NCI-H82 (cell line): Measurements from ENCODE around the gene RBM20.
A peak's percentile ranks its signal among the peaks of the same experiment; 100 is the strongest.
"Not testable (repeated sequence)": the region's sequence is repeated elsewhere in the genome, so short reads cannot be mapped to it uniquely, and the experiment has no call there.

ENCODE experiments used
- DNase-seq: peaks from one replicate; lab custom pipeline; 2025; lab: John Stamatoyannopoulos, UW

The RBM20 gene

DNA sequence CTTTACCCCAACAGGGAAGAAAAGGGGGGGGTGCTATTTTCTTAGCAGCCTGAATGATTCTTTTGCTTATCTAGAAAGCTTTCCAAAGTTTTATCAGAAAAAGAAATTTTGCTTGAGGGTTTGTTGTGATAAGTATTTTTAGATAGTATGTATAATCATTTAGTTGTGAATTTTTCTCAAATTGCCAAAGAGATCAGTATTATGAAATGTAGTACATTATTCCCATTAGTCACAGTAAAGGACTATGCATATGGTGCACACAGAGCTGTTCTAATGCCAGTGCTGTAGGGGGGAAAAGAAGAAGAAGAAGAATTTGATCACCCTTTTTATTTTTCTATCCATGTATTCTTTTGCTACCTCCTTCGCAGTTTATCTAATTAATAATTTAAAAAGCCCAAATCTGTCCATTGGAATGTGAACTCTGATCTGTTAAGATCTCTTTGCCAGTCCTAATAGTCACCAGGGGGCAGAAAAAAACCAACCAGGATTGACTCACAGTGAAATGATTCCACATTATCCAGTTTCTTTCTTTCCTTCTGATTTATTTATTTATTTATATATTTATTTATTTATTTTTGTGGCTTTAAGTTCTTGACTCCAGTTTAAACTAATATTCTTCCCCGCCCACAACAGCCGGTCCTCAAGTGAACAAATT is 4.7 kb downstream of the RBM20 start:
- no peak for DNase-seq

DNA sequence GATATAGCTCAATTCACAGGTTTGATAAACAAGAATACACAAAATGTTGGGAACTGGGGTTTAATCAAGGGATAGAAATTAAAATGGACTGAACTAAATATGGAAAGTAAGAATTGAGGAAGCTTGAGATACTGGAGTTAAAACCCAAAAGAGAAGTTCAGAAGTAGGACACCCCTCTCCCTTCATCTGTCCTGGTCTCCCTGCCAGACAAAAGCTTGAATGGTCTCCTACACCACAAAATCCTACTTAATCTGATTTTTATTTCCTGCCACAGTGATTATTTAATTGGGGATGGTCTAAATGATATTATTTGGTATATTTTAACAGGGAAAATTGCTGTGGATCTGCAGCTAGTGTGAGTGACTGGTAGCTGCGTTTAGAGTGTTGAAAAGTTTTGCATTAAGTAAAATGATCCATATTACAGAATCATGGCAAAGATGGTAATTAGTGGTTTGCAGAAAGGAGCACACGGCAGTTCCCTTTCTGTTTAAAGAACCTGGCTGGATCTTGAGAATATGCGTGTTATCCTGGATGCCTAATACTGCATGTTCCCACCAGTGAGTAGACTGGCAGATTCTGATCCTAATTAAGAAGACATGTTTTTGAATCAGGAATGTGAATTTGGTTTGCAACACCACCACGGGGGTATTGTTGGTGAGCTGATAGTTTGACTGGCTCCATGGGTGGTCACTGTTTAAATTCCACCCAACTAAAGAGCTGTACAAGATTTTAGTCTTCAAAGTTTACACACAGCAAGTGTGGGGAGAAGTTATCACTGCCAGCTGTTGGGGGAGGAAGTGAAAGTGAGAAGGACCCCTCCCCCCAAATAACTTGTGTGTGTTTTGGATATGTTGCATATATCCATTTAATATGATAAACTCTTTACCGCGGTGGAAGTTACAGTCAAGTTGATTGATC is 5.5 kb downstream of the RBM20 start:
- no peak for DNase-seq

DNA sequence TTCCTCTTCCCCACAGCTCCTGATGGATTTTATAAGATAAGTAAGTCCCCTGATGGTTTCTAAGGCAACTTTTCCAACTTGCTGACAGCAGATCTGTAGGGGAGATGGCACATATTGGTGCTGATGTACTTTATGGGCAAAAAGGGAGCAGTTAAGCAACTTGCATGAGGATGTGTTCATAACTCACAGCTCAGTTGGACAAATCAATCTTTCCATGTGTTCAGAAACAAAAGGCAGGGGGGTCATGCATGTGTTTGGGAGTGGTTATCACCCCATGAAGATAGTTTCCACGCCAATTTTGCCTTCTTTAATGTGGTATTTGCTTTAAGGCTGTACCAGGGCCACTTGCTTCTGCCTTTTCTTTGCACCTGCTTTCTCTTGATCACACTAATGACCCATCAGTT is 6.1 kb downstream of the RBM20 start:
- no peak for DNase-seq

DNA sequence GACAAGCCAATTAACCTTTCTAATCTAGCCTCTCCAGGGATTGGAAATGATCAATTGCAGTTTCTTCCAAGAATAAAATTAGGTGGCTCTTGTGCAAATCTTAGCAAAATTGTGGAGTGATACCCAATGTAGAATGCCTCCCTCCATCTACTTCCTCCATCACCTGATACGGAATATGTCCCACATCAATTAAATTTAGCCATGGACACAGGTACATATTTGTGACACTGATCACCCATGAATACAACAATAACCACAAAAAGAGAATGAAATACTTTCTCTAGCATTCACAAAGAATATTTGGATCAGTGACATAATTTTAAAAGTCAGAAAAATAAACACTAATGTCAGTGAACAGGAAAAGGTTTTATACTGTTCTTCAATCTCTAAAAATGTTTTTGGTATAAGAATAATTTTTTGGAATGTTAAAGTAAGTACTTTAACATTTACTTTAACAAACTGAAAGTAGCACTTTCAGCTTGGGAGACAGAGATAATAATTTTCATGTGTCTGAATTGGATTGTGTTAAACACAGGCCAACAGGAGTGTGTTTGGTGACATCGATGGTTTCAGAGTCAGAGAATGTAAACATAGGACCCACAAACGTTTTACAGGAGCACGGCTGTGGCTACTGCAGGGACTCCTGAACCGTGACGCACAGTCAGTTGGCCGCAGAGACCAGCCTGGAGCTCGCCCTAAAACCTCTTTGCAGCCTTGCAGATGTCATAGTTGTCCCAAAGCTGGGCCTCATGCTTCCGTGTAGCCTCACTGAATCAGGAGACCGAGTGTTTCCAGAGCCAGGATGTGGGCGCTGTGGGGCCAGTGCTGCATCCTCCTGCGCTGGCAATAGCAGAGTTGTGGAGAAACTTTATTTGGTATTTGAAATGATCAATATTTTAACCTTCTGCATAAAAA is 7.2 kb downstream of the RBM20 start:
- peak; percentile 56 for DNase-seq

GRCh38 chr10:110652475-110653118 is 8.5 kb downstream of the RBM20 start:
- no peak for DNase-seq

DNA sequence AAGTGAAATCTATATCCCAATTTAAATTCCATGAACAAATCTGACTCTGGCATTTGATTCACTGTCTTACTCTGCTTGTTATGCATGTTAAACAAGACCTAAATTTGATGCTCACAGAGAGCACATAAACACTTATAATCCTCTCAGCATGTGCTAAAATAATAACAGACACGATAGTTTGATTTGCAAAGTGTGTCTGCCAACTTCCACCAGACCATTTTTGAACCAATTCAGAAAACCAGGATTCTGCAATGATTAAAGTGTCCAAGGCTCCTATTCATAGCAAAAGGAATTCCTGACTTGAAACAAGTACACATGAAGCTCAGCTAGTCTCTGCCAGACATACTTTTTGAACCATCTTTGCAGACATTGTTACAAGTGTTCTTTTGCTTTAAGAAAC is 11.2 kb downstream of the RBM20 start:
- no peak for DNase-seq

GRCh38 chr10:110656612-110657011 is 12.5 kb downstream of the RBM20 start:
- no peak for DNase-seq

DNA sequence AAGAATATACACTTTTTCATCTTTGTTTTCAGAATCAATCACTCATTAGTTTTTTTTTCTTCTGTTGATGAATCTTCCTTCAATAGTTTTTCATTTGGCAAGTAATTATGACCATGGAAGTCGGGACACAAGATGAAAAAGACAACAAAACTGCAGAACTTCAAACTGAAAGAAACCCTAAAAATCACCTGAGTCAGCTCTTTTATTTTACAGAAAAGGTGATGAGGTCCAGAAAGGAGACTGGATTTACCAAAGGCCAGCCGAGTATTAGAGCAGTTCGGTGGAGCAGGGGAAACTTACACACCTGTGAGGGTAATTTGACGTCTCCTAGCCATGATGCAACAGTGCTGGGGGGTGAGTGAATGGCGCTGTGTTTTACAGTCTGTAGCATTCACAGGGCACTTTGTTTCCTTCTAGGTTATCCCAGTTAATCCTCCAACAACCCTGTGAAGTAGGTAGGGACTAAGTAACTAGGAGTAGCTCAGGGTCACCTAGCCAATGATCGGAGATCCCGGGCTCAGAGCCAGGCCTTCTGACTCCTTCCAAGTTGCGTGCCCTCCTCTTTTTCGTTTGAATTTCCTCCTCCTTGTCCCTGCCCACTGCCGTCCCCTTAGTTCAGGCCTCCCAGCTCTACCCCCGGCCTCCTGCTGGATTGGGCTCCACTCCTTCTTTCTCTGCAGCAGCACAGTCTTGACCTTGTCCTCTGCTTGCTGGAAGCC is 14.0 kb downstream of the RBM20 start:
- DNase-seq, result no peak

GRCh38 chr10:110659558-110659957 is 15.4 kb downstream of the RBM20 start:
- DNase-seq, result no peak

GRCh38 chr10:110660289-110660688 is 16.2 kb downstream of the RBM20 start:
- peak; percentile 70 for DNase-seq

- no peak for DNase-seq
These were observed 17.2 kb downstream of the RBM20 start for GRCh38 chr10:110661292-110661691.

- DNase-seq, result no peak
These were observed 20.6 kb downstream of the RBM20 start for GRCh38 chr10:110664483-110665420.

DNA sequence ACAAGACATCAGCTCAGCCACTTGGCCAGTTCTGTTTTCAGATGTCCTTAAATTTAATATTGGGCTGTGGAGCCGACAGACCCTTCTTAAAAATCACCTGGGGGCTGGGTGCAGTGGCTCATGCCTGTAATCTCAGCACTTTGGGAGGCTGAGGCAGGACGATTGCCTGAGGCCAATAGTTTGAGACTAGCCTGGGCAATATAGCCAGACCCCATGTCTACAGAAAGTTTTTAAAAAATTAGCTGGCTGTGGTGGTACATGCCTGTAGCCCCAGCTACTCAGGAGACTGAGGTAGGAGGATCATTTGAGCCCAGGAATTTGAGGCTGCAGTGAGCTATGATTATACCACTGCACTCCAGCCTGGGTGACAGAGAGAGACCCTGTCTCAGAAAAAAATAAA is 22.1 kb downstream of the RBM20 start:
- DNase-seq, result not testable (repeated sequence)

GRCh38 chr10:110666673-110667072 is 22.5 kb downstream of the RBM20 start:
- DNase-seq, result no peak

- DNase-seq, result peak; percentile 22
These were observed 23.6 kb downstream of the RBM20 start for GRCh38 chr10:110667620-110668343.

DNA sequence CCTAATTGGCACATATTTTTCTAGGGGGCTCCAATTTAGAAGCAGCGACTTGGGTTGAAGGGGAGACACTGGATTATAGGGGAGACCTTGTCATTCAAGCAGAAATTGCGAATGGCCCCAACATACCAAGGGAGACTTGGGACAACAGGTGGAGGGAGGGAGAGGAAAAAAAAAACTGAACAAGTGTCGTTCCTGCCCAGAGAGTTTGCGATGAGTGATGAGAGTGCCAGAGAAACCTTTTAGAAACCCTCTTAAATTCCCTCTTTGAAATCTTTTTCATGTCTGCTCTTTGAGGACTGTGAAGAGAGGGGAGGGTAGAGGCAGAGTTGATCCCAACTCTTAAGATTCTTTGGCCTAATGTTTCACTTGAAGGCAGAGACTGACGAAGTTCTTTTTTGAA is 24.3 kb downstream of the RBM20 start:
- DNase-seq, result no peak

DNA sequence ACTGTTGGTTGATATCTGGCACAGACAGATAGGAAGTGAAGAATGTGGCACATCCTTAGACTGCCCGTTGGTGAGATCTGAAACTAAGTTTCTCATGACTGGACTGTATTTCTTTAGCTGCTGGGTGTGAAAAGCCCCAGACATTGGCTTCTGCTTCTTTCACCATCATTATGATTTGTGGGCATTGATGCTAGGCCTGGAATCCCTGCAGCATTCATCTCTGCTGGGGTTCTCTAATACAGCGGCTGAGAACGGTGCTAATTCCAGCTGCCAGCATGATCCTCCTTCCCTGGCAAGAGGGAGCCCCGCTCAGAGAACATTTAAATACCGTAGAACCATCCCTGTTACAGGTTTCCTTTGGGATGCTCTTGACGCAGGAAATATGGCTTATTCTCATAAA is 26.2 kb downstream of the RBM20 start:
- DNase-seq, result no peak

DNA sequence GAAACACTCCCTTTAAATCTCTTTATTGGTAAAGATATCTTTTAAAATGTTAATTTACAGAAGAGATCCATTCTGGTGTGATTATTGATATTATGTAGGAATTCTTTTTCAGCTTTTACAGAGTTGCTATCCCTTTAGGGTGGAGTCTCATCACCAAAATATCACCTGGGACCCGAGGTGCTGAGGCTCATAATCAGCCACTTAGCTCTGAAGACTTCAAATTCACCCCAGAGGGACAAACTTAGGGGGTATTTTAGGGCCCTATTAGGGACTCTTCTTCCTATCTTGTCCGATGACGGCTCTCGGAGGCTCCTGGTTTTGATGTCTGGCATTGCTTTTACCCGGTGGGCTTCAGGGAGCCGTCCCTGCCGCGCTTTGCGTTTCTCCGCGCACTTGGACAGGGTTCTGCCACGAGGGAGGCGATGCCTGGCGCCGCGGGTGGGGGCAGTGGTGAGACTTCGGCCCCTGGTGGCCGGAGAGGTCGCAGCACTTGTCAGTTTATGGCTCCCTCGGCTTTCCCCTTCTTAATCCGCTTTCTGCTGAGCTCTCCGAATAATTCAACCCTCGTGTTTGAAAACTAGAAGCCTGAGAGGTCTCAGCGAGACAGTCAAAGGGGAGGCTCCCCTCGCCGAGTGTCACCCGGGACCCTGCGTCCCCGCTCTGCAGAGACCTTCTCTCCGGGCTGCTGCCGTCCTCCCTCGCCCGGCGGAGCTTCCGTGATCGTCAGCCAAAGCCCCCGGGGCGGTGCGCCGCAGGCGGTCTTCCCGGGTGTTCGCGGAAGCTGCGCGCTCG is 27.8 kb downstream of the RBM20 start:
- DNase-seq, result peak; percentile 89

- DNase-seq, result no peak
These were observed 28.4 kb downstream of the RBM20 start for GRCh38 chr10:110672580-110672919.
